ENCODE data around the gene PPP1R14D.
A peak's percentile ranks its signal among the peaks of the same experiment; 100 is the strongest.

Gene PPP1R14D

GRCh38 chr15:40773496-40773895 is 55.0 kb downstream of the PPP1R14D start:
- Histone ChIP-seq H3K27me3 (ENCODE audit: insufficient read depth, low read length) (no peaks in the 10 kb centered on the region), H3K4me3 (ENCODE audit: low read length) (no peak overlapping the region), H3K9ac (ENCODE audit: low read depth, low read length) (no peak overlapping the region), H3K27ac (ENCODE audit: low read length) (no peak overlapping the region), H3K36me3 (ENCODE audit: insufficient read depth, low read depth, low read length) (peaks cover 47% of the 10 kb centered on the region), H3K9me3 (ENCODE audit: insufficient read depth, low read depth, low read length) (no peaks in the 10 kb centered on the region), H3K4me1 (ENCODE audit: insufficient read depth, low read length) (no peaks in the 10 kb centered on the region)

GRCh38 chr15:40772014-40772413 is 56.5 kb downstream of the PPP1R14D start:
- peaks cover 42% of the 10 kb centered on the region for H3K36me3 ChIP-seq (ENCODE audit: insufficient read depth, low read depth, low read length)
- H3K27ac ChIP-seq (ENCODE audit: low read length): no peak overlapping the region

GRCh38 chr15:40771242-40771641 is 57.3 kb downstream of the PPP1R14D start:
- Histone ChIP-seq H3K4me1 (ENCODE audit: insufficient read depth, low read length) (peaks cover 3% of the 10 kb centered on the region), H3K4me3 (ENCODE audit: low read length) (no peak overlapping the region), H3K36me3 (ENCODE audit: insufficient read depth, low read depth, low read length) (peaks cover 35% of the 10 kb centered on the region), H3K9ac (ENCODE audit: low read depth, low read length) (no peak overlapping the region), H3K9me3 (ENCODE audit: insufficient read depth, low read depth, low read length) (no peaks in the 10 kb centered on the region), H3K27ac (ENCODE audit: low read length) (no peak overlapping the region), H3K27me3 (ENCODE audit: insufficient read depth, low read length) (no peaks in the 10 kb centered on the region)

More at GRCh38 chr15:40772014-40772413, 56.5 kb downstream of the PPP1R14D start:
- Histone ChIP-seq H3K4me3 (ENCODE audit: low read length) (no peak overlapping the region), H3K9ac (ENCODE audit: low read depth, low read length) (no peak overlapping the region), H3K4me1 (ENCODE audit: insufficient read depth, low read length) (no peaks in the 10 kb centered on the region; the same call in 1 of the 2 replicates), H3K9me3 (ENCODE audit: insufficient read depth, low read depth, low read length) (no peaks in the 10 kb centered on the region), H3K27me3 (ENCODE audit: insufficient read depth, low read length) (no peaks in the 10 kb centered on the region)

- H3K27me3 ChIP-seq (ENCODE audit: insufficient read depth, low read length): no peaks in the 10 kb centered on the region
- H3K9me3 ChIP-seq (ENCODE audit: insufficient read depth, low read depth, low read length): no peaks in the 10 kb centered on the region
- H3K36me3 ChIP-seq (ENCODE audit: insufficient read depth, low read depth, low read length): peaks cover 26% of the 10 kb centered on the region
- no peak overlapping the region for H3K9ac ChIP-seq (ENCODE audit: low read depth, low read length)
- H3K27ac ChIP-seq (ENCODE audit: low read length): no peak overlapping the region
- H3K4me1 ChIP-seq (ENCODE audit: insufficient read depth, low read length): peaks cover 12% of the 10 kb centered on the region
- no peak overlapping the region for H3K4me3 ChIP-seq (ENCODE audit: low read length)
Measured at GRCh38 chr15:40770147-40770721, 58.3 kb downstream of the PPP1R14D start.

GRCh38 chr15:40769274-40770146 is 59.0 kb downstream of the PPP1R14D start, which contains the start of gene C15orf62:
Gene C15orf62 (plus strand): TSS chr15:40769980. CDS start chr15:40770496, 516 bp downstream.
- H3K9ac ChIP-seq (ENCODE audit: low read depth, low read length): no peak within 1 kb of the TSS
- H3K36me3 ChIP-seq (ENCODE audit: insufficient read depth, low read depth, low read length): peaks cover 21% of the 10 kb centered on the region
- no peak within 1 kb of the TSS for H3K4me3 ChIP-seq (ENCODE audit: low read length)
- no peak within 1 kb of the TSS for H3K27ac ChIP-seq (ENCODE audit: low read length)
- no peaks in the 10 kb centered on the region for H3K9me3 ChIP-seq (ENCODE audit: insufficient read depth, low read depth, low read length)
- H3K4me1 ChIP-seq (ENCODE audit: insufficient read depth, low read length): peaks cover 17% of the 10 kb centered on the region
- H3K27me3 ChIP-seq (ENCODE audit: insufficient read depth, low read length): peaks cover 5% of the 10 kb centered on the region; the same call in 1 of the 2 replicates

GRCh38 chr15:40768521-40769273 is 59.8 kb downstream of the PPP1R14D start:
- H3K27ac ChIP-seq (ENCODE audit: low read length): no peak overlapping the region

GRCh38 chr15:40767838-40768500 is 60.5 kb downstream of the PPP1R14D start:
- H3K27ac ChIP-seq (ENCODE audit: low read length): no peak overlapping the region
- H3K36me3 ChIP-seq (ENCODE audit: insufficient read depth, low read depth, low read length): peaks cover 7% of the 10 kb centered on the region; the same call in 1 of the 2 replicates
- H3K4me1 ChIP-seq (ENCODE audit: insufficient read depth, low read length): peaks cover 17% of the 10 kb centered on the region
- no peaks in the 10 kb centered on the region for H3K9me3 ChIP-seq (ENCODE audit: insufficient read depth, low read depth, low read length)
- no peak overlapping the region for H3K9ac ChIP-seq (ENCODE audit: low read depth, low read length)
- peaks cover 17% of the 10 kb centered on the region for H3K27me3 ChIP-seq (ENCODE audit: insufficient read depth, low read length)
- no peak overlapping the region for H3K4me3 ChIP-seq (ENCODE audit: low read length)

More at GRCh38 chr15:40768521-40769273, 59.8 kb downstream of the PPP1R14D start:
- no peaks in the 10 kb centered on the region for H3K9me3 ChIP-seq (ENCODE audit: insufficient read depth, low read depth, low read length)
- H3K4me3 ChIP-seq (ENCODE audit: low read length): no peak overlapping the region
- peaks cover 17% of the 10 kb centered on the region for H3K4me1 ChIP-seq (ENCODE audit: insufficient read depth, low read length)
- H3K27me3 ChIP-seq (ENCODE audit: insufficient read depth, low read length): peaks cover 10% of the 10 kb centered on the region; the same call in 1 of the 2 replicates
- no peak overlapping the region for H3K9ac ChIP-seq (ENCODE audit: low read depth, low read length)
- peaks cover 13% of the 10 kb centered on the region for H3K36me3 ChIP-seq (ENCODE audit: insufficient read depth, low read depth, low read length)

- Histone ChIP-seq H3K27me3 (ENCODE audit: insufficient read depth, low read length) (peaks cover 24% of the 10 kb centered on the region), H3K9ac (ENCODE audit: low read depth, low read length) (no peak overlapping the region), H3K27ac (ENCODE audit: low read length) (no peak overlapping the region), H3K9me3 (ENCODE audit: insufficient read depth, low read depth, low read length) (no peaks in the 10 kb centered on the region), H3K36me3 (ENCODE audit: insufficient read depth, low read depth, low read length) (peaks cover 7% of the 10 kb centered on the region; the same call in 1 of the 2 replicates), H3K4me3 (ENCODE audit: low read length) (no peak overlapping the region), H3K4me1 (ENCODE audit: insufficient read depth, low read length) (peaks cover 17% of the 10 kb centered on the region)
Measured at GRCh38 chr15:40766906-40767837, 61.3 kb downstream of the PPP1R14D start.

- no peak overlapping the region for H3K4me3 ChIP-seq (ENCODE audit: low read length)
- H3K36me3 ChIP-seq (ENCODE audit: insufficient read depth, low read depth, low read length): peaks cover 7% of the 10 kb centered on the region; the same call in 1 of the 2 replicates
- no peak overlapping the region for H3K27ac ChIP-seq (ENCODE audit: low read length)
- H3K27me3 ChIP-seq (ENCODE audit: insufficient read depth, low read length): peaks cover 24% of the 10 kb centered on the region
- H3K4me1 ChIP-seq (ENCODE audit: insufficient read depth, low read length): peaks cover 17% of the 10 kb centered on the region
- H3K9me3 ChIP-seq (ENCODE audit: insufficient read depth, low read depth, low read length): no peaks in the 10 kb centered on the region
- H3K9ac ChIP-seq (ENCODE audit: low read depth, low read length): 0 out of 2 replicates have a peak overlapping the region, but pooled peaks have one; percentile 1
Measured at GRCh38 chr15:40766194-40766815, 62.2 kb downstream of the PPP1R14D start.
